ENCODE data around the gene PRKACG.

Gene PRKACG

DNA sequence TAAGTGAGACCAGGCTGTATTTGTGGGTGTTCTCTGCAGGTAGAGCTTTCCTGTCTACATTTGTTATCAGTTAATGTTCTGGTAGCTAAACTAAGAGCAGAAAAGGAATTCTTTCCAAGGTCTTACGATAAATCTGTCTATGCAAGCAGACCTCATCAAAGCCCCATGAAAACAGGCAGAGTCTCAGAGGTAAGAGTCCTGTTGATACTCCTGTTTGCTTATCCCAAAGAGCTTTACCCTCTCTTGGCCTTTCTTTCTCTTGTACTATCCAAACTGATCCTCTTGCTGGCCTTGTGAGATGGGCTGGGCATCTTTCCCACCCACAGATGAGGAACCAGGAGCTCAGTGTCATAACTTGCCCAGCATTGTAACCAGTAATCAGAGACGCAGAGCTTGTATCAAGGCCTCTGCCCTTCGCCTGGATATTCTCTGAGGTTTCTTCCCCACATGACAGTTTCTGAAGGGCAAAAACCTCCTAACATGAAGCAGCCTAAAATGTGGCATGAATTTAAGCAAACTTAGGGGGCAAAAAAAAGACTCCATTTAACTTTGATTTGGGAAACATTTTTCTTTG, 33.5 kb downstream of the PRKACG start:
- DNase-seq = peak; percentile 42

DNA sequence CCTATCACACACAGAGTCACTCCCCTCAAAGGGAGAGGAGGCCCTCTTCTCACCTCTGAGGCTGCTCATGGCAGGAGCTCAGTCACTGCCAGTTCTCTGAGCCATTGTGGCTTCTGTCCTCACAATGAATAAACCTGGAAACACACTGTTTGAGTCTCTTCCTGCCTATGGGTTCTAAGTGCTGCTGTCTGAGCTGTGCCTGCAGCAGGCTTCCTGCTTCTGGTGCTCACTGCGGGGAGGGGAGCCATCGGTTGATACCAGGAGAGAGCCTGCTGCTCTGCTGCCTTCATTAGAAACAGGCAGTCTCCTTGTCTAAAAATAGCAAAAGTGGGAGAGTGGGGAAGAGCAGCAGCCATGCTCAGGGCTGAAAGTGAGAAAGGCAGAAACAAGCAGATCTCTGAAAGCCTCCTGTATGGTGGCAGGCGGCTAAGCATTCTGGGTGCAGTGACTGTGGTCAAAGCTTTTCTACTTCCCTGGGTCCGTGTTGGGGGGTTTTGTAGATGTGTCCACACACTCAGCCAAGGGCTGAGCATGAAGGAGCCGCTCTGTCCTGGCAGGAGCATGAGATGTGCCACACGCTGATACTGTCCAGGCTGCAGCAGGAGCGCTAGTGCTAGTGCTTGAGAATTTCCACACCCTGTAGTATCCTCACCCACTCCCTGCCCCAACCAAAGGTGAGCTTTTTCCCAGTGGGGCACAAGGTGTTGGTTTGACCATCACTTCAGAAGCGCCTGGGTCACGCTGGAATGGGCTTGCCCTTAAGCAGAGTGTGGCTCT, 34.2 kb downstream of the PRKACG start:
- no peak for DNase-seq

- no peak for DNase-seq
Observed at GRCh38 chr9:68978501-68978900, 35.4 kb downstream of the PRKACG start.

- DNase-seq = peak; percentile 79
Observed at GRCh38 chr9:68978066-68978465, 35.8 kb downstream of the PRKACG start.

- peak; percentile 75 for DNase-seq
Observed at GRCh38 chr9:68975365-68976043, 38.4 kb downstream of the PRKACG start.

DNA sequence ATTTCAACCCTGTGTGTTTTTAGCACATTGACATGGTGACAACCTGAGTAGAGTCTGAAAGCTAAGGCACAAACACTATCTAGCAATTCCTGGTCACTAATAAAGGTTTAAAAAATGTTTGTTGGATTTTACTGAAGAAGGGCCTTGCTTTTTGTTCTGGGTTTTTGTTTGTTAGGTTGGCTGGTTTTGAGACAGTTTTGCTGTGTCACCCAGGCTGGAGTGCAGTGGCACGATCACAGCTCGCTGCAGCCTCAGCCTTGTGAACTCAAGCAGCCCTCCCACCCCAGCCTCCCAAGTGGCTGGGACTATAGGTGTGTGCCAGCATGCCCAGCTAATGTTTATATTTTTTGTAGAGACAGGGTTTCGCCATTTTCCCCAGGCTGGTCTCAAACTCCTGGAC, 39.0 kb downstream of the PRKACG start:
- DNase-seq = no peak

DNA sequence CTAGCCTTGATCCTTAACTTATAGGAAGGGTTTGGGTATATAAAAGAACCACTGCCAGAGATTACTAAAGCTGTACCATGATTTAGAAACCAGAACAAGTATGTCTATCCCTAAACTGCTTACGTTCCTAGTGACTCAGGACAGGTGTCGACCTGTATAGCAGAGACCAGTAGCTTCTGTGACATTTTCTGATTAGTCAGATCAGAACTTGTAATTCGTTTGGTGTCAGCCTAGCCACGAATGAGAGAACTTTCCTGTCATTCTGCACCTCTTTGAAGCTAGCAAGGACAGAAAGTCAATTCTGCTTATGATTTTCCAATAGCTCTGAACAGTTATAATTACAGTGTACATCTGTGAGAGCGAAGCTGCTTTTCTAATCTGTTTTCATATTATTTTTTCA, 39.5 kb downstream of the PRKACG start:
- no peak for DNase-seq

DNA sequence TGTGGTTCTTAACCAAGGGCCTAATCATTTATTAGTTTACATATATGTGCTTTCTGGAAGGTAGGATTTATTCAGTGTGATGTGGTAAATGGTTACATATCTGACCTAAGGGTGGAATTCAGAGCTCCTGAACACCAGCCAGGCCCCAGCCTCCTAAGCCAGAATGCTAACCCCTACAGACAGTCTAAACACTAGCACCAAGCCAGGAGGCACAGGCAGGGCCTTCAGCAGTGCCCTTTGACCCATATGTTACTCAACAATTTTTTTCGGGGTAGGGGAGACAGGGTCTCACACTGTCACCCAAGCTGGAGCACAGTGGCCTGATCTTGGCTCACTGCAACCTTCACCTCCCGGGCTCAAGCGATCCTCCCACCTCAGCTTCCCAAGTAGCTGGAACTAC, 40.3 kb downstream of the PRKACG start:
- DNase-seq = no peak

DNA sequence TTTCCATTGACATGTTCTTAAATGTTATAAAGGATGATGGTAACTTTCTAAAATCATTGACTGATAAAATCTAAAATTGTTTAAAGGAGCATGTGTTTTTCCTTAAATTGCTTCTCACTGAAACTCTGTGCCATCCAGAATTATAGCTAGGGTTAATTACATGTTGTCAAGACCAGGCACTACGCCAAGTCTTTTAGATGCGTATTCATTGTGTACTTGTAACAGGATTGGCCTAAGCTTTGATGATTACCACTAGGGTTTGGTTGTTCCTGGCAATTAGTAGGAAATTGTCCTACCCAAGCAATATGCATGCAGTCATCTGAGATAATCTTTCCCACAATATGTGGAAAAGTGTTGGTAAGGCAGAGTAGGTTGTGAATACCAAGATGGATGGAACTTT, 43.8 kb downstream of the PRKACG start:
- DNase-seq = no peak

- DNase-seq = no peak
Observed at GRCh38 chr9:68969538-68969937, 44.4 kb downstream of the PRKACG start.

DNA sequence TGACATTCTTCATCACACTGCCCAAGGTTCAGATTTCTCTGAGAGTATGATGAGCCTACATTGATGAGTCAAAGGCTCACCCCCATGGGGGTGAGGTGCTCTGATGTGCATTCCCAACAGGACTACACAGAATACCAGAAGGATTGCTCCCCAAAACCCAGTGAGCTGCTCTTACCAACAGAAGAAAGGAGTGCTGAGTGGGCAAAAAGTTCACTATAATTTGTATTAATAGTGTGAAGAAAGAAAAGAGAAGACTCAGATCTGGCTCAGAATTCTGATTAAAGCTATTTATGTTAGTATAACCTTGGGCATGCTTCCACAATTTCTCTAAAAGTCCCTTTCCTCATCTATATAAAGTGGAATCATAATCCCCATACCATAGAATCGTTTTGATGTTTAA, 46.1 kb downstream of the PRKACG start:
- DNase-seq = no peak

DNA sequence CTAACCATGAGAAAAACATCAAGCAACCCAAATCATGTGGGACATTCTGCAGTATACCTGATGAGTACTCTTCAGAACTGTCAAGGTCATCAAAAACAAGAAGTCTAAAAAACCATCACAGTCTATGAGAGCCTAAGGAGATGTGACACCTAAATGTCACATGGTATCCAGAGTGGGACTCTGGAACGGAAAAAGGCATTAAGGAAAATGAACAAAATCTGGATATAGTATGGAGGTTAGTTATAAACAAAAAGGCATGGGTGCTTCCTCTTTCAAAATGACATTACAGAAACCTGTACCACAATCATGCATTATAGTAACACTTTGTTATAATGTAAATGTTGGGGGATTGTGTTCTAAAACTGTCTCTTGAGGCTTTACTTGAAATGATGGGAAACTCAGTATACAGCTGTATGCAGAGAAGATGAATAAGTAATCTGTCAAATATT, 47.4 kb downstream of the PRKACG start:
- DNase-seq = no peak

GRCh38 chr9:68964765-68965164, 49.1 kb downstream of the PRKACG start:
- DNase-seq = no peak

DNA sequence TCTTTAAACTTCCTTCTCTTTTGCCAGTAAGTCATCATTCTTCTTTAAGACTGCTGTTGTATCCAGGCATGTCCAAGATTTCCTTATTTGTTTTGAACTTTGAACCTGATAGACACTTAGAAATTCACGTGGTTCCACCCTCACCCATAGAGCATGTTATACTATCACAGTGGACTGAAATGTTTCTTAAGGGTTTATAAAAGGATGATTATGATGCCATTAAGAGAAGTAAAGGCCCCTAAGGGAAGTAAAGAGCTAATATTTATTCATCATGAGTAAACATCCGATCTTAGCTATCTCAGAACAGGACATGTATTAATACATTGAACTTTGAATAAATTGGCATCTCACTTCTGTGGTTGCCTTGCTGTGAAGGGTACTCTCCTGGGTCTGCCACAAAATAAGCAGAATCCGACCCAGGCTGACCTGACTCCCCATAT, 49.8 kb downstream of the PRKACG start:
- no peak for DNase-seq

DNA sequence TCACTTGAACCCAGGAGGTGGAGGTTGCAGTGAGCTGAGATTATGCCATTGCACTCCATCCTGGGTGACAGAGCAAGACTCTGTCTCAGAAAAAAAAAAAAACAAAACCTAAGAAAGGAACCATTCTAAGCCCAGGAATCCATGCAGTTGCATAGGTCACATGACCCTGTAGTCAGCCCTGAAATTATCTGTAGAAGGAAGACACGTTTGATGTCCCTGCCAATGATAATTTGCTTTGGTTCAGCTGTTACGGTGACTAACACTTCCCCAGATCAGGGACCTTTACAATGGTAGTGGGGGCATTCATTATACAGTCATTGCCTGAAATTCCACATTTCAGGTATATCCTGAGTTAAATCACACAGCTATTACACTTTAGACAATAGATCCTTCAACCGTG, 50.5 kb downstream of the PRKACG start:
- DNase-seq = no peak
